ENCODE data around the gene DRD1.

DNA sequence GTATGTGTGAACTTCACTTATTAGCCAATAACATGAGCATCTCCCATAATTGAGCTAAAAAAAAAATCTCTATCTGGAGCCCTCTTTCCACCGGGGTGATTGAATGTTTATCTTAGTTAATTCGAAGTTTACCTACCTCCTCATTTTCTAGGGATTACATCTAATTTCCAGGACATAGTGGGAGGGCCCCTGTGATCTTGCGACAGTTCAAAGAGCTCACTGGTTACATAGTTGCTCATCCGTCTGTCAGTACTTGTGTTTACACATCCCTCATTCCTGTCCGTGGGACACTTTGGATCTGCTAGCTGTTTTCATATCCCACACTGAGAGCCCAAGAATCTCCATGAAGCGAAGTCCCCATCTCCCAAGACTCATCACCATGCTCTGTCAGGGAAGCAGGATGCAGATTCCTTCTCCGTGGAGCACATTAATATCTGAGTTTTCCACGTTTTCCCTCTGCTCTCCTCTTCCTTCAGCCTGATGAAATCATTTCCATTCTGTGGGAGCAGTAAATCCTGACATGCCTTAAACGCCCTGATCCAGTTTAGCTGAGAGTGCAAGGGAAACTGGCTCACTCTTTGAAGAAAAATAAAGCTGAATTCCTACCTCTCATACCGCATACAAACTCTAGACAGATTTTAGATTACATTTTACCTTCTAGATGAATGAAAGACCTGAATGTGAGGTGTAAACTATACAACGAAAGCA is 24.2 kb upstream of the DRD1 start:
- TF ChIP-seq CEBPB (IDR thresholded peaks at IDR 0.05; ENCODE audit: low read depth) (no peak), CTCF (IDR thresholded peaks at IDR 0.05 in 2 of 3, conservative IDR thresholded peaks at IDR 0.05 in 1 of 3; ENCODE audit: borderline replicate concordance in 1 of 3, insufficient read depth in 1 of 3, low read depth in 2 of 3, low read length in 2 of 3) (no peak), POLR2A (IDR thresholded peaks at IDR 0.05; ENCODE audit: borderline replicate concordance, extremely low read depth, insufficient read depth, insufficient read length) (no peak), ZFX (IDR thresholded peaks at IDR 0.05) (no peak), RAD21 (IDR thresholded peaks at IDR 0.05; ENCODE audit: low read depth) (no peak), POLR2AphosphoS5 (IDR thresholded peaks at IDR 0.05; ENCODE audit: low read depth, low read length) (no peak), EZH2phosphoT487 (IDR thresholded peaks at IDR 0.05; ENCODE audit: borderline replicate concordance) (no peak)
- TF ChIP-seq, protein P1, sequence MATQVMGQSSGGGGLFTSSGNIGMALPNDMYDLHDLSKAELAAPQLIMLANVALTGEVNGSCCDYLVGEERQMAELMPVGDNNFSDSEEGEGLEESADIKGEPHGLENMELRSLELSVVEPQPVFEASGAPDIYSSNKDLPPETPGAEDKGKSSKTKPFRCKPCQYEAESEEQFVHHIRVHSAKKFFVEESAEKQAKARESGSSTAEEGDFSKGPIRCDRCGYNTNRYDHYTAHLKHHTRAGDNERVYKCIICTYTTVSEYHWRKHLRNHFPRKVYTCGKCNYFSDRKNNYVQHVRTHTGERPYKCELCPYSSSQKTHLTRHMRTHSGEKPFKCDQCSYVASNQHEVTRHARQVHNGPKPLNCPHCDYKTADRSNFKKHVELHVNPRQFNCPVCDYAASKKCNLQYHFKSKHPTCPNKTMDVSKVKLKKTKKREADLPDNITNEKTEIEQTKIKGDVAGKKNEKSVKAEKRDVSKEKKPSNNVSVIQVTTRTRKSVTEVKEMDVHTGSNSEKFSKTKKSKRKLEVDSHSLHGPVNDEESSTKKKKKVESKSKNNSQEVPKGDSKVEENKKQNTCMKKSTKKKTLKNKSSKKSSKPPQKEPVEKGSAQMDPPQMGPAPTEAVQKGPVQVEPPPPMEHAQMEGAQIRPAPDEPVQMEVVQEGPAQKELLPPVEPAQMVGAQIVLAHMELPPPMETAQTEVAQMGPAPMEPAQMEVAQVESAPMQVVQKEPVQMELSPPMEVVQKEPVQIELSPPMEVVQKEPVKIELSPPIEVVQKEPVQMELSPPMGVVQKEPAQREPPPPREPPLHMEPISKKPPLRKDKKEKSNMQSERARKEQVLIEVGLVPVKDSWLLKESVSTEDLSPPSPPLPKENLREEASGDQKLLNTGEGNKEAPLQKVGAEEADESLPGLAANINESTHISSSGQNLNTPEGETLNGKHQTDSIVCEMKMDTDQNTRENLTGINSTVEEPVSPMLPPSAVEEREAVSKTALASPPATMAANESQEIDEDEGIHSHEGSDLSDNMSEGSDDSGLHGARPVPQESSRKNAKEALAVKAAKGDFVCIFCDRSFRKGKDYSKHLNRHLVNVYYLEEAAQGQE (IDR thresholded peaks at IDR 0.05; ENCODE audit: low read depth) = no peak

Measured in HCT116 (cell line).